ENCODE data around the gene ABCA5. TPM values are rescaled to one million over a fixed set of nuclear protein-coding genes. Genes with fewer than 3 reads are reported as not detected.

ABCA5 gene
- total and polyA plus RNA-seq, 9 of the 15 experiments (the other 6 are each of a cell fraction or from before 2014, with no cell fraction given): 0.74 to 2.3 (median 1.4) TPM

GRCh38 chr17:69284646-69285045 is 42.3 kb downstream of the ABCA5 start (continued):
- TF ChIP-seq ZNF436 (CRISPR knock-in tag; IDR thresholded peaks at IDR 0.05) (no peak), ZNF354B (CRISPR knock-in tag; IDR thresholded peaks at IDR 0.05) (no peak), RBM15 (IDR thresholded peaks at IDR 0.05; ENCODE audit: insufficient read depth, low read length) (no peak), ZNF324 (CRISPR knock-in tag; IDR thresholded peaks at IDR 0.05) (no peak), PURB (CRISPR knock-in tag; IDR thresholded peaks at IDR 0.05; ENCODE audit: low read depth) (no peak), PCBP2 (IDR thresholded peaks at IDR 0.05; ENCODE audit: low read depth, low read length, poor library complexity, severe bottlenecking) (no peak), ZNF79 (CRISPR knock-in tag; IDR thresholded peaks at IDR 0.05; ENCODE audit: low read depth) (no peak), ZNF274 (IDR thresholded peaks at IDR 0.05; ENCODE audit: borderline replicate concordance, low read depth, low read length) (no peak), MTA2 (IDR thresholded peaks at IDR 0.05; ENCODE audit: low read depth) (no peak)

- WGBS (ENCODE audit: insufficient coverage, low coverage, missing lambda C conversion rate): 11% methylated on average over 3 of the region's 3 CpGs
- H3K9me1 ChIP-seq (ENCODE audit: control insufficient read depth, insufficient read depth, low read length): no peaks in the 10 kb centered on the region
- no peak for ATAC-seq
- no peak overlapping the region for H3K27ac ChIP-seq (ENCODE audit: extremely low read depth, low read depth, low read length)
- H3K27me3 ChIP-seq (ENCODE audit: control insufficient read depth in 2 of 2, insufficient read depth in 2 of 2, low read length in 2 of 2): no peaks in the 10 kb centered on the region
- intact Hi-C loops (cut with micrococcal nuclease) (no loop called here), in situ Hi-C loops (cut with MboI) (no loop called here)
- no peak overlapping the region for H3K4me3 ChIP-seq
- H3K79me2 ChIP-seq (ENCODE audit: control insufficient read depth, insufficient read depth, low read length): no peaks in the 10 kb centered on the region
- no peak for DNase-seq (ENCODE audit: extremely low read depth in 1 of 4, low spot score in 3 of 4)
- POLR2A ChIA-PET: no interaction called here
- H3K4me2 ChIP-seq (ENCODE audit: insufficient read depth, low read length): no peak overlapping the region
- H3K4me1 ChIP-seq (replicated peaks in 1 of 2; ENCODE audit: control insufficient read depth in 2 of 2, insufficient read depth in 2 of 2, low read length in 2 of 2): no peaks in the 10 kb centered on the region
- no peak for FAIRE-seq
- H3K9me3 ChIP-seq (replicated peaks; ENCODE audit: control insufficient read depth, insufficient read depth, low read depth, low read length): no peaks in the 10 kb centered on the region
- TF ChIP-seq CHD7 (IDR thresholded peaks at IDR 0.05; ENCODE audit: low read depth, low read length): no peak
- no peak for TF ChIP-seq NCOA1 (IDR thresholded peaks at IDR 0.05; ENCODE audit: low read depth)
- TF ChIP-seq SPI1 (IDR thresholded peaks at IDR 0.05; ENCODE audit: borderline replicate concordance, low read depth, low read length): peak; percentile 79
- no peak overlapping the region for H2AFZ ChIP-seq (ENCODE audit: low read depth, low read length)
- CTCF ChIA-PET (ENCODE audit: low intra/inter-chr PET ratio): interaction anchor here (0.7 kb wide), 1 partner anchor 467 kb away, joined by 3 read pairs; no protein-coding TSS in a partner anchor
- H4K20me1 ChIP-seq (replicated peaks; ENCODE audit: control insufficient read depth, insufficient read depth, low read length): no peaks in the 10 kb centered on the region
- H3K36me3 ChIP-seq (ENCODE audit: control insufficient read depth, insufficient read depth, low read length): no peaks in the 10 kb centered on the region
- BruUV-seq (replicated peaks): no TSS peak
- H3K9ac ChIP-seq (ENCODE audit: insufficient read depth in 1 of 2, low read depth in 2 of 2, low read length in 2 of 2): no peak overlapping the region
These were observed 44.9 kb downstream of the ABCA5 start for GRCh38 chr17:69282002-69282401.
